Brain microvascular endothelial cell (primary cell): Measurements from ENCODE around the gene SERPINA6.

ENCODE experiments used
- DNase-seq: peaks from one replicate; pipeline ENCODE4 v3.0.0-alpha.2; 2020
- H3K27ac ChIP-seq: fragments of 250-450 bp; sonication (Bioruptor Pico); 2 replicates; pipeline ENCODE4 v1.5.1; 2020; ENCODE audit warnings: mild to moderate bottlenecking, moderate library complexity
- H3K27me3 ChIP-seq: fragments of 250-450 bp; sonication (Bioruptor Pico); replicated peaks from 2 replicates; pipeline ENCODE4 v1.5.1; 2020; ENCODE audit warnings: mild to moderate bottlenecking
- H3K36me3 ChIP-seq: fragments of 250-450 bp; sonication (Bioruptor Pico); replicated peaks from 2 replicates; pipeline ENCODE4 v1.5.1; 2020; ENCODE audit warnings: mild to moderate bottlenecking
- H3K4me3 ChIP-seq: 2 replicates; pipeline ENCODE4 v1.5.1; 2011; ENCODE audit warnings: low read depth, mild to moderate bottlenecking, control low read depth, low read length, moderate library complexity
- in situ Hi-C: cut with HindIII; loops from 2 replicates; pipeline ENCODE4 v1.10.0; 2017; ENCODE audit warnings: low sequenced_read_pairs, low pct_ligation_motif_present
- TF ChIP-seq, protein P1 (sequence below): IDR thresholded peaks from 2 replicates; pipeline ENCODE4 v1.5.1; 2011; ENCODE audit warnings: low read depth, mild to moderate bottlenecking, moderate library complexity, low read length, control low read depth, inconsistent platforms; ENCODE audit errors: missing control alignments

Gene SERPINA6

DNA sequence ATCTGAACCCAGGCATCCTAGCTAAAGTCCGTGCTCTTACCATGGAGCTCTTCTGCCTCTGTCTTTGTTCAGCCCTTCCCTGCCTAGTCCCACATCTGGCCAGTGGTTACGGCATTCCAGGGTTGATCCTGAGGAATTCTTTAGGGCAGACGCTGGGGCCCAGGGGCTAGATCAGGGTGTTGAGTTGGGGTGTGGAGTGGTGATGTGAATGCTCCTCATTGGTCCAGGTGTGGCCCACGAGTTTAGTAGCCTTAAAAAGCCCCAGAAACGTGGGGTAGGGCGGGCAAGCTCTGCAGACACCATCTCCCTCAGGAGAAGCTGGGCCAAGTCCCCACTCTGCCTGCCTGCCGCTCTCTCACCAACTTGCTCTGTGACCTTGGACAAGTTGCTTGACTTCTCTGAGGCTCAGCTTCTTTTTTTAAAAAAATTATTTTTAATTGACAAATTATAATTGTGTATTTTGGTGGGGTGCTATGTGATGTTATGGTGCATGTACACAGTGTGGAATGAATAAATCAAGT is 9.0 kb upstream of the SERPINA6 start:
- Histone ChIP-seq H3K36me3 (no peaks in the 10 kb centered on the region), H3K27ac (no peak overlapping the region), H3K27me3 (no peaks in the 10 kb centered on the region), H3K4me3 (no peak overlapping the region)
- DNase-seq, result no peak
- TF ChIP-seq, protein P1, sequence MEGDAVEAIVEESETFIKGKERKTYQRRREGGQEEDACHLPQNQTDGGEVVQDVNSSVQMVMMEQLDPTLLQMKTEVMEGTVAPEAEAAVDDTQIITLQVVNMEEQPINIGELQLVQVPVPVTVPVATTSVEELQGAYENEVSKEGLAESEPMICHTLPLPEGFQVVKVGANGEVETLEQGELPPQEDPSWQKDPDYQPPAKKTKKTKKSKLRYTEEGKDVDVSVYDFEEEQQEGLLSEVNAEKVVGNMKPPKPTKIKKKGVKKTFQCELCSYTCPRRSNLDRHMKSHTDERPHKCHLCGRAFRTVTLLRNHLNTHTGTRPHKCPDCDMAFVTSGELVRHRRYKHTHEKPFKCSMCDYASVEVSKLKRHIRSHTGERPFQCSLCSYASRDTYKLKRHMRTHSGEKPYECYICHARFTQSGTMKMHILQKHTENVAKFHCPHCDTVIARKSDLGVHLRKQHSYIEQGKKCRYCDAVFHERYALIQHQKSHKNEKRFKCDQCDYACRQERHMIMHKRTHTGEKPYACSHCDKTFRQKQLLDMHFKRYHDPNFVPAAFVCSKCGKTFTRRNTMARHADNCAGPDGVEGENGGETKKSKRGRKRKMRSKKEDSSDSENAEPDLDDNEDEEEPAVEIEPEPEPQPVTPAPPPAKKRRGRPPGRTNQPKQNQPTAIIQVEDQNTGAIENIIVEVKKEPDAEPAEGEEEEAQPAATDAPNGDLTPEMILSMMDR, result no peak
- in situ Hi-C loops, result no loop called here

DNA sequence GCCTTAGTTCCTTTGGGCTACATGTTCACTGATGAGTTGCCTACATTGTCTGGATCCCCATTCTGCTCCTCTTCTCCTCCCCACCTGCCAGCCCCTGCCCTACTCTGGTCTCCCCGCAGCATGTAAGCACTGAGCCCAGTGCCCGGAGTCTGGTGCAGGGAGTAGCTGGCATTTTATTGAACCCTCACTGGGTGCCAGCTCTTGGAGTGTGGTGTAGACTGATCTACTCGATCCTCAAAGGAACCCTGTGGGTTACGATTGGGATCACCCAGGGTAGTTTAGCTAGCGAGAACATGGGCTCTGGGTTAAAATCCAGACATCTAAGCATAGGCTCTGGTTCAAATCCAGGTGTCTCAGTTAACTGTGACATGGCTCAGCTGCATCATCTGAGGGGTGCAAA is 8.3 kb upstream of the SERPINA6 start:
- TF ChIP-seq, protein P1, result no peak
- in situ Hi-C loops, result no loop called here
- H3K27ac ChIP-seq, result no peak overlapping the region
- H3K27me3 ChIP-seq, result no peaks in the 10 kb centered on the region
- no peaks in the 10 kb centered on the region for H3K36me3 ChIP-seq
- no peak for DNase-seq
- no peak overlapping the region for H3K4me3 ChIP-seq

DNA sequence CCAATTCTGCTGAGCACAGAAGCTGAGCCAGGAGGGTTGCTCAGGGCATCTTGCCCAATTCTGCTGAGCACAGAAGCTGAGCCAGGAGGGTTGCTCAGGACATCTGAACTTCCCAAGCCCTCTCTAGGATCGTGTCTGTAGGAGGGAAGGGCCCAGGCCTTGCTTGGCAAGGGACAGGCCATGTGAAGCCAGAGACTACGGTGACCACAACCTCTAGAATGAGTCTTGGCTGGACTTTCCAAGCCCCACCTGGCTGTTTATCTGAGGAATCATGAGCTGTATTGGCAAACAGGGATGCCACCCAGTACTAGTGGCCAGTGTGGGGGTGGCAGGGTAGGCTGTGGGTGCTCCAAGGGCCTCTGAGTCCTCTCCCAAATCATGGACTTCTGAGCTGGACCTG is 7.7 kb upstream of the SERPINA6 start:
- in situ Hi-C loops, result no loop called here
- Histone ChIP-seq H3K36me3 (no peaks in the 10 kb centered on the region), H3K27ac (no peak overlapping the region), H3K27me3 (no peaks in the 10 kb centered on the region), H3K4me3 (no peak overlapping the region)
- TF ChIP-seq, protein P1, result no peak
- no peak for DNase-seq

DNA sequence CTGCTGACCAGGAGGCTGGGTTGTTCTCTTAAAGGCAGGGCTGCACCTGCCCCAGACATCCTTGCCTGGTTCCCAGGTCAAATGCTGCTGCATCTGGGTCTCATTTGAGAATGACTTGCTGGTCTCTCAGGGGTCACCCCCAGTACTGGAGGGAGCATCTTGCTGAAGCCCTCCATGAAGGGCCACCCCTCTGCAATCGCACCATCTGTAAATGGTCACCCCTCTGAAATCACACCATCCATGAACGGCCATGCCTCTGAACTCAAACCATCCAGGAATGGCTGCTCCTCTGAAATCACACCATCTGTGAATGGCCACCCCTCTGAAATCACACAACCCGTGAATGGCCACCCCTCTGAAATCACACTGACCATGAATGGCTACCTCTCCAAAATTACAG is 7.3 kb upstream of the SERPINA6 start:
- TF ChIP-seq, protein P1, result no peak
- no peaks in the 10 kb centered on the region for H3K36me3 ChIP-seq
- no peak overlapping the region for H3K4me3 ChIP-seq
- in situ Hi-C loops, result no loop called here
- H3K27ac ChIP-seq, result no peak overlapping the region
- no peak for DNase-seq
- H3K27me3 ChIP-seq, result no peaks in the 10 kb centered on the region

DNA sequence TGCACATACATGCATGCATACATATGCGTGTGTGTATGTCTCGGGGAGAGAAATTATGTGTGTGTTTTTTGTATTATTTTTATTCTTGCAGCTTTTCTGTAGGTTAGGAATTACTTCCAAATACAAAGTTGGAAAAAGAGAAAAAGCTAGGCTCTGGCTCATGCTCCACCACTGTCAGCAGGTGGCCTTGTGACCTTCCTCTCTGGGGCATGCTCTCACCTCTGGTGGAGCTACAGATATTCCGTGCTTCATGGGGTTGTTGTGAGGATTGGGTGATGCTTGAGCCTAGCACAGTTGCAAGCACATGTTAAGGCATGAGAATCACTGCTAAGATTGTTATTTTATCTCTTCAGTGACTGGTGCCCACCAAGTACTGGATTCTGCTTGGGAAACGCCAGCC is 6.7 kb upstream of the SERPINA6 start:
- Histone ChIP-seq H3K27me3 (no peaks in the 10 kb centered on the region), H3K4me3 (no peak overlapping the region), H3K36me3 (no peaks in the 10 kb centered on the region), H3K27ac (no peak overlapping the region)
- in situ Hi-C loops, result no loop called here
- DNase-seq, result no peak
- TF ChIP-seq, protein P1, result no peak

DNA sequence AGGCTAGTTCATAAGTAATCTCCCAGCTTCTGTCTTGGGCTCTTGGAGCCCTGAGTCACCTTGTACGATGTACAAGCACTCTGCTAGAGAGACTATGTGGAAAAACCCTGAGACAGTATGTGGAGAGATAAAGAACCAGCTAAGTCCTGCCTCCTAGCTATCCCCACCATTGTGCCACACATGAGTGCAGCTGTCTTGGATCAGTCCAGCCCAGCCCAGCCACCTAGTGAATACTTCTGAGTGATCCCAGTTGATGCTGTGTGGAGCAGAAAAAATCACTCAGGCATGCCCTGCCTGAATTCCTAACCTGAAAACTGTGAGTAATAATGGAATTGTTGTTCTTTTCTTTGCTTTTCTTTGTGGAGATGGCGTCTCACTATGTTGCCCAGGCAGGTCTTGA is 5.1 kb upstream of the SERPINA6 start:
- no peak for DNase-seq
- no peaks in the 10 kb centered on the region for H3K36me3 ChIP-seq
- no peak overlapping the region for H3K27ac ChIP-seq
- TF ChIP-seq, protein P1, result no peak
- in situ Hi-C loops, result no loop called here
- no peak overlapping the region for H3K4me3 ChIP-seq
- H3K27me3 ChIP-seq, result no peaks in the 10 kb centered on the region
